Natural killer cell (primary cell): Measurements from ENCODE around the gene SLC1A7. TPM values are rescaled to one million over a fixed set of nuclear protein-coding genes. Genes with fewer than 3 reads are reported as not detected.

Experiments
- ATAC-seq, 3 donors: fragments of 150-1000 bp in 2 of 3; fragments of 200-7000 bp in 1 of 3; cut with Tn5 transposase; 1 replicate in 1 of 3; 2 replicates in 2 of 3; pipeline ENCODE4 v1.10.0; 2021; ENCODE audit warnings: mild to moderate bottlenecking in 2 of 3, moderate library complexity in 2 of 3
- DNase-seq, 2 donors: peaks; one replicate each; pipeline versions ENCODE4 v3.0.0 to v3.0.0-alpha.2; 2013 to 2021; ENCODE audit warnings: mixed read lengths in 1 of 2
- H3K27ac ChIP-seq: one replicate; pipeline ENCODE4 v1.5.1; 2013; ENCODE audit warnings: mild to moderate bottlenecking, low read length
- H3K27me3 ChIP-seq: one replicate; pipeline ENCODE4 v1.6.1; 2013; ENCODE audit warnings: low read length; ENCODE audit not compliant: control insufficient read depth, insufficient read depth
- H3K36me3 ChIP-seq: one replicate; pipeline ENCODE4 v1.6.1; 2013; ENCODE audit warnings: low read length; ENCODE audit not compliant: control insufficient read depth, insufficient read depth
- H3K4me1 ChIP-seq: one replicate; pipeline ENCODE4 v1.6.1; 2013; ENCODE audit warnings: low read length; ENCODE audit not compliant: control insufficient read depth, insufficient read depth
- H3K4me3 ChIP-seq: one replicate; pipeline ENCODE4 v1.5.1; 2013; ENCODE audit warnings: low read length
- H3K9me3 ChIP-seq: one replicate; pipeline ENCODE4 v1.6.1; 2013; ENCODE audit warnings: low read length; ENCODE audit not compliant: control insufficient read depth, insufficient read depth
- H3K27ac Mint-ChIP-seq, 2 donors: one replicate each; pipeline ENCODE4 v1.8.0; 2022; ENCODE audit warnings: mild to moderate bottlenecking in 2 of 2, mixed read lengths in 2 of 2, moderate library complexity in 1 of 2
- H3K27me3 Mint-ChIP-seq, 2 donors: one replicate each; pipeline ENCODE4 v1.8.0; 2022; ENCODE audit warnings: low read depth in 2 of 2, mixed read lengths in 2 of 2
- H3K36me3 Mint-ChIP-seq: one replicate; pipeline ENCODE4 v1.8.0; 2022; ENCODE audit warnings: mixed read lengths
- H3K4me1 Mint-ChIP-seq, 2 donors: one replicate each; pipeline ENCODE4 v1.8.0; 2022; ENCODE audit warnings: mixed read lengths in 2 of 2
- H3K4me3 Mint-ChIP-seq: one replicate; pipeline ENCODE4 v1.8.0; 2022; ENCODE audit warnings: mild to moderate bottlenecking, moderate library complexity, mixed read lengths
- H3K9me3 Mint-ChIP-seq, 2 donors: one replicate each; pipeline ENCODE4 v1.8.0; 2022; ENCODE audit warnings: mixed read lengths in 2 of 2
- CTCF ChIP-seq: fragments of 200-600 bp; IDR thresholded peaks from one replicate; pipeline ENCODE4 v1.8.0; 2022; ENCODE audit warnings: antibody characterized with exemption
- WGBS: methylation state at CpG from one replicate; pipeline ENCODE4 v1.1.7; 2013; ENCODE audit warnings: missing lambda C conversion rate; ENCODE audit not compliant: insufficient coverage; 5-methylcytosine and 5-hydroxymethylcytosine counted together
- intact Hi-C: fragments of 100-400 bp; cut with micrococcal nuclease; formaldehyde crosslinking; loops from one replicate; pipeline ENCODE4 v1.14.2; 2022
- total RNA-seq, 4 donors: library from RNA; stranded (reverse); fragments of 120-200 nt in 1 of 4; gene quantifications; one replicate each; pipeline versions ENCODE4 v1.2.3 to v1.2.4, GENCODE V29; 2013 to 2022

The SLC1A7 gene
- total RNA-seq, 3 donors from 2014 or later (not counting 1 experiment from before 2014, with no cell fraction given), result 16.0 to 23.9 (median 20.5) TPM

GRCh38 chr1:53180951-53181350 is 38.5 kb upstream of the SLC1A7 start:
- Histone ChIP-seq H3K4me1 (peaks cover 23% of the 10 kb centered on the region), H3K4me3 (no peak overlapping the region), H3K27me3 (no peaks in the 10 kb centered on the region), H3K27ac (no peak overlapping the region), H3K36me3 (no peaks in the 10 kb centered on the region), H3K9me3 (no peaks in the 10 kb centered on the region)
- intact Hi-C loops, result loop anchor here (5.0 to 10.0 kb wide), 3 partner anchors 74 to 1284 kb away; partner anchors contain the start of gene ZYG11A
- Mint-ChIP-seq H3K27ac (no peak overlapping the region), H3K4me3 (no peak overlapping the region), H3K36me3 (no peaks in the 10 kb centered on the region), H3K4me1 (peaks cover 0 to 9% of the 10 kb centered on the region in 2 donors), H3K27me3 (peaks cover 0 to under 1% of the 10 kb centered on the region in 2 donors), H3K9me3 (no peaks in the 10 kb centered on the region)
- 96% methylated on average over 5 of the region's 5 CpGs for WGBS
- ATAC-seq, result no peak
- DNase-seq, result no peak
- TF ChIP-seq CTCF, result no peak

GRCh38 chr1:53180226-53180625 is 37.8 kb upstream of the SLC1A7 start:
- 95% methylated on average over 2 of the region's 2 CpGs for WGBS
- ATAC-seq, result no peak
- Histone ChIP-seq H3K9me3 (no peaks in the 10 kb centered on the region), H3K27ac (no peak overlapping the region), H3K4me1 (peaks cover 23% of the 10 kb centered on the region), H3K4me3 (no peak overlapping the region), H3K36me3 (no peaks in the 10 kb centered on the region), H3K27me3 (no peaks in the 10 kb centered on the region)
- H3K9me3 Mint-ChIP-seq, result no peaks in the 10 kb centered on the region
- H3K4me3 Mint-ChIP-seq, result no peak overlapping the region
- H3K4me1 Mint-ChIP-seq, result peaks cover 0 to 9% of the 10 kb centered on the region in 2 donors
- H3K27ac Mint-ChIP-seq, result no peak overlapping the region
- TF ChIP-seq CTCF, result no peak
- no peaks in the 10 kb centered on the region for H3K36me3 Mint-ChIP-seq
- peaks cover 0 to 3% of the 10 kb centered on the region in 2 donors for H3K27me3 Mint-ChIP-seq
- intact Hi-C loops, result loop anchor here (5.0 to 10.0 kb wide), 3 partner anchors 73 to 1283 kb away; partner anchors contain the start of gene ZYG11A
- DNase-seq, result no peak

- peaks cover 7 to 25% of the 10 kb centered on the region in 2 donors for H3K4me1 Mint-ChIP-seq
- intact Hi-C loops, result no loop called here
- no peak for ATAC-seq
- no peaks in the 10 kb centered on the region for H3K36me3 ChIP-seq
- 81% methylated on average over 10 of the region's 10 CpGs for WGBS
- peaks cover 0 to 11% of the 10 kb centered on the region in 2 donors for H3K27me3 Mint-ChIP-seq
- no peak for TF ChIP-seq CTCF
- no peaks in the 10 kb centered on the region for H3K27me3 ChIP-seq
- no peak overlapping the region for H3K4me3 ChIP-seq
- peaks cover 11% of the 10 kb centered on the region for H3K4me1 ChIP-seq
- DNase-seq, result no peak
- no peak overlapping the region for H3K4me3 Mint-ChIP-seq
- H3K9me3 Mint-ChIP-seq, result no peaks in the 10 kb centered on the region
- peak overlapping the region in 1 of 2 donors; percentile 6 for H3K27ac Mint-ChIP-seq
- H3K36me3 Mint-ChIP-seq, result no peaks in the 10 kb centered on the region
- H3K27ac ChIP-seq, result no peak overlapping the region
- H3K9me3 ChIP-seq, result no peaks in the 10 kb centered on the region
These were observed 34.2 kb upstream of the SLC1A7 start for GRCh38 chr1:53176452-53177208.
